ENCODE measurements around the gene PUSL1.

The PUSL1 gene

GRCh38 chr1:1297802-1298424 is 10.5 kb upstream of the PUSL1 start:
- H3K27ac ChIP-seq = no peak overlapping the region
- TF ChIP-seq ZFX (IDR thresholded peaks at IDR 0.05; ENCODE audit: borderline replicate concordance) = no peak
- TF ChIP-seq CTCF (IDR thresholded peaks at IDR 0.05) = no peak

GRCh38 chr1:1298861-1299685 is 9.3 kb upstream of the PUSL1 start:
- no peak for TF ChIP-seq CTCF (IDR thresholded peaks at IDR 0.05)
- no peak for TF ChIP-seq ZFX (IDR thresholded peaks at IDR 0.05; ENCODE audit: borderline replicate concordance)
- H3K27ac ChIP-seq = no peak overlapping the region

- TF ChIP-seq CTCF (IDR thresholded peaks at IDR 0.05) (peak; percentile 33), ZFX (IDR thresholded peaks at IDR 0.05; ENCODE audit: borderline replicate concordance) (no peak)
- H3K27ac ChIP-seq = no peak overlapping the region
Measured at GRCh38 chr1:1299686-1300351, 8.6 kb upstream of the PUSL1 start.

GRCh38 chr1:1300352-1300739 is 8.1 kb upstream of the PUSL1 start:
- no peak overlapping the region for H3K27ac ChIP-seq
- no peak for TF ChIP-seq CTCF (IDR thresholded peaks at IDR 0.05)
- TF ChIP-seq ZFX (IDR thresholded peaks at IDR 0.05; ENCODE audit: borderline replicate concordance) = no peak

GRCh38 chr1:1302006-1302430 is 6.4 kb upstream of the PUSL1 start:
- H3K27ac ChIP-seq = no peak overlapping the region
- TF ChIP-seq ZFX (IDR thresholded peaks at IDR 0.05; ENCODE audit: borderline replicate concordance) (no peak), CTCF (IDR thresholded peaks at IDR 0.05) (peak; percentile 75)

- no peak overlapping the region for H3K27ac ChIP-seq
- TF ChIP-seq ZFX (IDR thresholded peaks at IDR 0.05; ENCODE audit: borderline replicate concordance) (no peak), CTCF (IDR thresholded peaks at IDR 0.05) (no peak)
Measured at GRCh38 chr1:1302951-1303509, 5.4 kb upstream of the PUSL1 start.
